Left ventricle myocardium inferior (tissue), 1 donor: ENCODE data around the gene EPHX1. TPM values are rescaled to one million over a fixed set of nuclear protein-coding genes. Genes with fewer than 3 reads are reported as not detected.

Experiments used
- DNase-seq: peaks from one replicate; pipeline ENCODE4 v3.0.0-alpha.2; 2020
- H3K27ac ChIP-seq: fragments of 200-600 bp; replicated peaks from 2 replicates; pipeline ENCODE4 v1.8.0; 2021
- H3K27me3 ChIP-seq: fragments of 200-600 bp; 2 replicates; pipeline ENCODE4 v1.8.0; 2021; ENCODE audit warnings: low read depth
- H3K36me3 ChIP-seq: fragments of 200-600 bp; 2 replicates; pipeline ENCODE4 v1.8.0; 2021
- H3K4me1 ChIP-seq: fragments of 200-600 bp; 2 replicates; pipeline ENCODE4 v1.8.0; 2021
- H3K4me3 ChIP-seq: fragments of 200-600 bp; 2 replicates; pipeline ENCODE4 v1.8.0; 2021; ENCODE audit warnings: mild to moderate bottlenecking, moderate library complexity
- H3K9me3 ChIP-seq: fragments of 200-600 bp; replicated peaks from 2 replicates; pipeline ENCODE4 v1.8.0; 2021
- intact Hi-C: fragments of 100-400 bp; cut with micrococcal nuclease; formaldehyde crosslinking; loops from one replicate; pipeline ENCODE4 v1.11.0; 2022
- total RNA-seq: library from RNA; stranded (reverse); fragmentation: NEBNext Ultra II Directional; extraction: Animal tissue kit (Norgen Biotek cat#: 25700); gene quantifications from one replicate; pipeline ENCODE4 v1.2.1, GENCODE V29; 2021
- TF ChIP-seq, protein P1 (sequence below): fragments of 200-600 bp; IDR thresholded peaks from 2 replicates; pipeline ENCODE4 v1.8.0; 2021; ENCODE audit warnings: antibody characterized with exemption, mild to moderate bottlenecking, borderline replicate concordance
- donor health status: DM: no; HTN: yes; CAD: no; lungs with severe emphysema.

The EPHX1 gene
- total RNA-seq, 1 donor from 2014 or later, result 49.7 TPM

DNA sequence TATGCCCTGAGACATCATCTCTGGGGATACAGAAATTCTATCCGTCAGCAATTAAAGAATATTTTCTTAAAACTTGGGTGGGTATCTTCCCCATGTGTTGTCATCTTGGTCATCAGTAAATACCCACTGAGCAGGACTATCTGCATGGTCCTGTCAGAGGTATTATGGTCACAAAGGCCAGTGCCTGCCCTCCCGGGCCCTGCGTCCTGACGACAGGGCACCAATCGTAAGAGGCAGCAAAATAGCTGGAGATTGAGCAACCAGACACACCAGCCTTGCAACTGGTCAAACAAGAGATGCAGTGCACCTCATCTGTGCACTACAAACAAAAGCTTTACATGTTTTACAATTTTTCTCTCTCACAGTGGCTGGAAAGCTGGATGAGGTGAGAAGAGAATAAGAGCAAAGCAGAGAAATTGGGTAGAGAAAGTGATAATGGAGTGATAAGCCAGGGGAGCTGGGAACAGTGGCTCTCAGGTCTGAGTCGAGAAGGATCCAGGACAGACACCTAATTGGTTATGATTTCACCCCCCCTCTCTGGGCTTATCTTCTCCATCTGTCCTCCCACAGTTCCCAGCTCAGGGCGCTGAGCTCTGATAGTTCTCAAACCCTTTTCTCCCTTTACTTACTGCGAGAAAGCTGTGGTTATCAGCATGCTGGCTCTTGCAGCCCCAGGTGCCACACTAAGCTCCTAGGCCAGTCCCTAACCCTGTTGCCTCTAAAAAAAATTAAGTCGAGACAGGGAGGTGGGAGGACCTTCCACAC lies 41.1 kb upstream of the EPHX1 start:
- H3K27ac ChIP-seq, result peak overlapping the region; percentile 85
- H3K36me3 ChIP-seq, result no peaks in the 10 kb centered on the region
- H3K4me1 ChIP-seq, result peaks cover 76% of the 10 kb centered on the region
- H3K27me3 ChIP-seq, result no peaks in the 10 kb centered on the region
- TF ChIP-seq, protein P1, sequence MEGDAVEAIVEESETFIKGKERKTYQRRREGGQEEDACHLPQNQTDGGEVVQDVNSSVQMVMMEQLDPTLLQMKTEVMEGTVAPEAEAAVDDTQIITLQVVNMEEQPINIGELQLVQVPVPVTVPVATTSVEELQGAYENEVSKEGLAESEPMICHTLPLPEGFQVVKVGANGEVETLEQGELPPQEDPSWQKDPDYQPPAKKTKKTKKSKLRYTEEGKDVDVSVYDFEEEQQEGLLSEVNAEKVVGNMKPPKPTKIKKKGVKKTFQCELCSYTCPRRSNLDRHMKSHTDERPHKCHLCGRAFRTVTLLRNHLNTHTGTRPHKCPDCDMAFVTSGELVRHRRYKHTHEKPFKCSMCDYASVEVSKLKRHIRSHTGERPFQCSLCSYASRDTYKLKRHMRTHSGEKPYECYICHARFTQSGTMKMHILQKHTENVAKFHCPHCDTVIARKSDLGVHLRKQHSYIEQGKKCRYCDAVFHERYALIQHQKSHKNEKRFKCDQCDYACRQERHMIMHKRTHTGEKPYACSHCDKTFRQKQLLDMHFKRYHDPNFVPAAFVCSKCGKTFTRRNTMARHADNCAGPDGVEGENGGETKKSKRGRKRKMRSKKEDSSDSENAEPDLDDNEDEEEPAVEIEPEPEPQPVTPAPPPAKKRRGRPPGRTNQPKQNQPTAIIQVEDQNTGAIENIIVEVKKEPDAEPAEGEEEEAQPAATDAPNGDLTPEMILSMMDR, result no peak
- no peak overlapping the region for H3K4me3 ChIP-seq
- no peaks in the 10 kb centered on the region for H3K9me3 ChIP-seq
- no peak for DNase-seq
- intact Hi-C loops, result loop anchor here (10.0 kb wide), 1 partner anchor 74 kb away; no protein-coding TSS in a partner anchor

DNA sequence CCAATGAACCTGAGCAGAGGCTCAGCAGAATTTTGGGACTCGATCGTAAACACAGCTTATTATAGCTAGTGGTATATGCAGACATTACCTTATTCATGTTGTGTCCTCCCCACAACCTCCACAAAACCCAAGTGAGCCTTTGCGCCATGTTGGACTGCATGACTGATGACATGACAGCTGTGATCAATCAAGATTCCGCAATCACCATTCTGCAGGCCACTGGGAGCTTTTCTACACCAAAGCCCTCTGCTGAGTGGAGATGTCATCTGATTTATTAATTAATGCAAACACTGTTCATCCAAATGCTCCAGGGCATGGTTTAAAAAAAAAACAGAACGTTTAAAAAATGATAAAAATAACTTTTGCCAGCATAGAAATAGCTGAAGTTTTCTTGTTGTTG lies 40.2 kb upstream of the EPHX1 start:
- Histone ChIP-seq H3K4me3 (no peak overlapping the region), H3K9me3 (no peaks in the 10 kb centered on the region), H3K27ac (peak overlapping the region; percentile 85), H3K36me3 (no peaks in the 10 kb centered on the region), H3K27me3 (no peaks in the 10 kb centered on the region), H3K4me1 (peaks cover 68% of the 10 kb centered on the region)
- TF ChIP-seq, protein P1, result no peak
- no peak for DNase-seq
- intact Hi-C loops, result loop anchor here (5.0 to 10.0 kb wide), 3 partner anchors 75 to 292 kb away; partner anchors contain the start of gene ENAH

DNA sequence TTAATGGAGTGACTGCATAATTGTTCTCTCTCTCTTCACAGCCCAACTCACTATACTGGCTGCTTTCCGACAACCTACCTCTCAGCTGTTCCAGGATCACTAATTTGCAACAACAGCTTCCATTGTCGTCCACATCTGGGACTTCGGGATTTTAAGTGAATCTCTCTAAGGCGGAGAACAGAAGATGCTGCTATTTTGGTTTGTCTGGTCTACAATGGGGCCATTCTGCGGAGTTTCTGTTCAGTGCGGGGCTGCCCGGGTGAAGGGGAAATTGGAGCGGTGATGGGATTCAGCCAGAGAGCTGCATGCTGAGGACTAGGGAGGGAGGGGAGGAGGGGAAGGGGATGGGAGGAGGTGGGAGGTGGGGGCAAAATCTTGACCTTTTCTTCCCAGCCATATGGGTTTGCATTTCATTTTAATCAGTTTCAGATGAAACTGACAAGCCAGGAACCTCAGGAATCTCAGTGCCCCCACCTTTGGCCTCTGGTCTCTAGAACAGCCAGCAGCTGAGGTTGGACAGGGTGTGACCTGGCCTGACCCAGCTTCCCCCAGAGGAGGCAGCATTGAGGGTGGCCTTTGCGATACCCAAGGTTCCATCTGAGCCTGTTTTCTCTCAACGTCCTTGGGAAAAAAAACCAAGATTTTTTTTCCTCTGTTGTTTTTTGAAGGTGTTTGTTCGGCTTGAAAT lies 39.2 kb upstream of the EPHX1 start:
- TF ChIP-seq, protein P1, result no peak
- Histone ChIP-seq H3K27ac (peak overlapping the region; percentile 66), H3K4me1 (peaks cover 65% of the 10 kb centered on the region), H3K4me3 (no peak overlapping the region), H3K36me3 (no peaks in the 10 kb centered on the region), H3K27me3 (no peaks in the 10 kb centered on the region), H3K9me3 (no peaks in the 10 kb centered on the region)
- intact Hi-C loops, result loop anchor here (5.0 to 10.0 kb wide), 2 partner anchors 116 to 293 kb away; partner anchors contain the start of gene ENAH
- no peak for DNase-seq

DNA sequence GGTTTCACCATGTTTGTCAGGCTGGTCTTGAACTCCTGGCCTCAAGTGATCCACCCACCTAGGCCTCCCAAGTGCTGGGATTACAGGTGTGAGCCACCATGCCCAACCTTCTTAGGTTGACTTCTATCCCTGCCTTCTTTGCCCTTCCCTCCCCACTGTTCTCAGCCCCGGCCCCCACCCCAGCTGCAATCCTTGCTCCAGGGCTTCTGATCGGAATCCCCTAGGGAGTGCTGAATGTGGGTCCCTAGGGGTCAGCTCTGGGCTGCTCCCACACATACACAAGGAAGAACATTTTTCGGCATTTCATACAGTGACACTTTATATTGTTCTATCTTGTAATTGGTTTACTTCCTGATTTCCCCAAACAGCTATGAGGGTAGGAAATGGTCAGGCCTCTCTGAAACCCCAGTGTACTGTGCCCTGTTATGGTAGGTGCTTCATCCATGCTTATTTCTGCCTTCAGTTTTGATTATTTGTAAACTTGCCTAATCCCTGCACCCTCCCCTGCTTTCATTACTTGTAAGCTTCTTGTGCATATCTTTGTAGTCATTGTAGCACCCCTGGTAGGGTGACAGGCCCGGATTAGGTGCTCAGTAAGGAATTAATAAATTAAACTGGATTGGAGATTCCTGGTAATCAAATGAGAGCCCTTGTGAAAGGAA lies 38.1 kb upstream of the EPHX1 start:
- Histone ChIP-seq H3K27ac (peak overlapping the region; percentile 66), H3K4me1 (peaks cover 65% of the 10 kb centered on the region)

More for the DNA sequence above, 38.1 kb upstream of the EPHX1 start:
- no peaks in the 10 kb centered on the region for H3K9me3 ChIP-seq
- TF ChIP-seq, protein P1, result no peak
- H3K36me3 ChIP-seq, result no peaks in the 10 kb centered on the region
- intact Hi-C loops, result loop anchor here (5.0 to 10.0 kb wide), 2 partner anchors 117 to 294 kb away; partner anchors contain the start of gene ENAH
- no peak for DNase-seq
- H3K27me3 ChIP-seq, result no peaks in the 10 kb centered on the region
- H3K4me3 ChIP-seq, result no peak overlapping the region
